Activated naive CD4-positive, alpha-beta T cell treated with anti-CD3 and anti-CD28 coated beads for 36 hours (primary cell): ENCODE measurements around the gene ASGR1. TPM values are rescaled to one million over a fixed set of nuclear protein-coding genes. Genes with fewer than 3 reads are reported as not detected.

Experiments used
- CTCF ChIA-PET: fragments of 350-600 bp; sonication (Branson Sonifier 250); formaldehyde crosslinking; loops from one replicate; lab custom pipeline; 2021; ENCODE audit warnings: antibody characterized with exemption; lab: Charles Lee
- DNase-seq: peaks from one replicate; pipeline ENCODE4 v3.0.0-alpha.2; 2020
- H3K27ac Mint-ChIP-seq: one replicate; pipeline ENCODE4 v1.8.0; 2021; ENCODE audit warnings: mild to moderate bottlenecking, mixed read lengths
- H3K27me3 Mint-ChIP-seq: one replicate; pipeline ENCODE4 v1.8.0; 2021; ENCODE audit warnings: low read depth, mixed read lengths
- H3K36me3 Mint-ChIP-seq: one replicate; pipeline ENCODE4 v1.8.0; 2021; ENCODE audit warnings: low read depth, mixed read lengths
- H3K4me1 Mint-ChIP-seq: one replicate; pipeline ENCODE4 v1.8.0; 2021; ENCODE audit warnings: low read depth, mixed read lengths
- H3K4me3 Mint-ChIP-seq: one replicate; pipeline ENCODE4 v1.8.0; 2021; ENCODE audit warnings: mild to moderate bottlenecking, moderate library complexity, mixed read lengths
- H3K9me3 Mint-ChIP-seq: one replicate; pipeline ENCODE4 v1.8.0; 2021; ENCODE audit warnings: mixed read lengths
- intact Hi-C: fragments of 100-400 bp; cut with micrococcal nuclease; formaldehyde crosslinking; loops from one replicate; pipeline ENCODE4 v1.15.1; 2023
- total RNA-seq, 2 experiments: library from RNA; stranded (reverse); gene quantifications; one replicate each; pipeline ENCODE4 v1.2.3, GENCODE V29; 2021

ASGR1 gene
- total RNA-seq: 1 to 10 TPM in 1 of 2 experiments, under 1 TPM in 1; 0.64 to 1.5 TPM

GRCh38 chr17:7179317-7180254, at the start of gene ASGR1:
TSS of gene ASGR1 (minus strand) at chr17:7179370. CDS start at chr17:7178563, 807 bp downstream.
- intact Hi-C loops: no loop called here
- Mint-ChIP-seq H3K9me3 (no peaks in the 10 kb centered on the region), H3K36me3 (no peaks in the 10 kb centered on the region), H3K27ac (no peak within 1 kb of the TSS), H3K27me3 (peaks cover 6% of the 10 kb centered on the region), H3K4me1 (peaks cover 11% of the 10 kb centered on the region), H3K4me3 (no peak within 1 kb of the TSS)
- DNase-seq: no peak
- CTCF ChIA-PET: interaction anchor here (0.6 kb wide), 1 partner anchor 43 kb away, joined by 6 read pairs; no protein-coding TSS in a partner anchor

GRCh38 chr17:7228920-7229319, 49.8 kb upstream of the ASGR1 start:
- H3K9me3 Mint-ChIP-seq: no peaks in the 10 kb centered on the region
- intact Hi-C loops: no loop called here
- no peak overlapping the region for H3K4me3 Mint-ChIP-seq
- H3K4me1 Mint-ChIP-seq: peaks cover 30% of the 10 kb centered on the region
- CTCF ChIA-PET: no interaction called here
- H3K27me3 Mint-ChIP-seq: no peaks in the 10 kb centered on the region
- no peak overlapping the region for H3K27ac Mint-ChIP-seq
- H3K36me3 Mint-ChIP-seq: peaks cover 14% of the 10 kb centered on the region
- no peak for DNase-seq

GRCh38 chr17:7226721-7227710, 47.8 kb upstream of the ASGR1 start:
- CTCF ChIA-PET: no interaction called here
- Mint-ChIP-seq H3K4me1 (peaks cover 16% of the 10 kb centered on the region), H3K27ac (no peak overlapping the region), H3K9me3 (no peaks in the 10 kb centered on the region), H3K36me3 (peaks cover 21% of the 10 kb centered on the region), H3K4me3 (no peak overlapping the region), H3K27me3 (no peaks in the 10 kb centered on the region)
- intact Hi-C loops: no loop called here
- DNase-seq: no peak

- Mint-ChIP-seq H3K36me3 (peaks cover 26% of the 10 kb centered on the region), H3K4me1 (peaks cover 20% of the 10 kb centered on the region), H3K27me3 (no peaks in the 10 kb centered on the region), H3K27ac (no peak overlapping the region), H3K4me3 (no peak overlapping the region), H3K9me3 (no peaks in the 10 kb centered on the region)
- intact Hi-C loops: no loop called here
- no peak for DNase-seq
- CTCF ChIA-PET: no interaction called here
Measured at GRCh38 chr17:7225711-7226331, 46.7 kb upstream of the ASGR1 start.

GRCh38 chr17:7224661-7225111, 45.5 kb upstream of the ASGR1 start:
- intact Hi-C loops: no loop called here
- no peak overlapping the region for H3K4me3 Mint-ChIP-seq
- H3K27me3 Mint-ChIP-seq: no peaks in the 10 kb centered on the region
- H3K36me3 Mint-ChIP-seq: peaks cover 25% of the 10 kb centered on the region
- no peak overlapping the region for H3K27ac Mint-ChIP-seq
- CTCF ChIA-PET: no interaction called here
- DNase-seq: no peak
- no peaks in the 10 kb centered on the region for H3K9me3 Mint-ChIP-seq
- peaks cover 24% of the 10 kb centered on the region for H3K4me1 Mint-ChIP-seq

GRCh38 chr17:7224110-7224509, 44.9 kb upstream of the ASGR1 start:
- peaks cover 25% of the 10 kb centered on the region for H3K36me3 Mint-ChIP-seq
- H3K9me3 Mint-ChIP-seq: no peaks in the 10 kb centered on the region
- H3K4me3 Mint-ChIP-seq: no peak overlapping the region
- H3K27me3 Mint-ChIP-seq: no peaks in the 10 kb centered on the region
- H3K4me1 Mint-ChIP-seq: peaks cover 28% of the 10 kb centered on the region
- intact Hi-C loops: no loop called here
- CTCF ChIA-PET: interaction anchor here (1.2 kb wide), 1 partner anchor 15 kb away, joined by 3 read pairs; the partner anchor contains the start of gene PHF23
- H3K27ac Mint-ChIP-seq: no peak overlapping the region
- DNase-seq: no peak

- Mint-ChIP-seq H3K27ac (no peak overlapping the region), H3K36me3 (peaks cover 23% of the 10 kb centered on the region), H3K4me1 (peaks cover 33% of the 10 kb centered on the region), H3K27me3 (no peaks in the 10 kb centered on the region), H3K4me3 (no peak overlapping the region), H3K9me3 (no peaks in the 10 kb centered on the region)
- DNase-seq: no peak
- CTCF ChIA-PET: interaction anchor here (1.2 kb wide), 1 partner anchor 16 kb away, joined by 3 read pairs; the partner anchor contains the start of gene PHF23
- intact Hi-C loops: no loop called here
Measured at GRCh38 chr17:7223375-7223774, 44.2 kb upstream of the ASGR1 start.

- H3K4me1 Mint-ChIP-seq: peaks cover 33% of the 10 kb centered on the region
- DNase-seq: no peak
- no peak overlapping the region for H3K27ac Mint-ChIP-seq
- no peaks in the 10 kb centered on the region for H3K27me3 Mint-ChIP-seq
- CTCF ChIA-PET: interaction anchor here (1.2 to 3.4 kb wide), 2 partner anchors 10 to 16 kb away, joined by 3 to 15 read pairs; partner anchors contain the start of gene PHF23
- intact Hi-C loops: no loop called here
- no peak overlapping the region for H3K4me3 Mint-ChIP-seq
- H3K36me3 Mint-ChIP-seq: peaks cover 20% of the 10 kb centered on the region
- H3K9me3 Mint-ChIP-seq: no peaks in the 10 kb centered on the region
Measured at GRCh38 chr17:7222972-7223292, 43.8 kb upstream of the ASGR1 start.

- Mint-ChIP-seq H3K27ac (no peak overlapping the region), H3K9me3 (no peaks in the 10 kb centered on the region), H3K27me3 (no peaks in the 10 kb centered on the region), H3K36me3 (peaks cover 20% of the 10 kb centered on the region), H3K4me3 (no peak overlapping the region), H3K4me1 (peaks cover 36% of the 10 kb centered on the region)
- DNase-seq: no peak
- CTCF ChIA-PET: interaction anchor here (0.5 to 3.4 kb wide), 4 partner anchors 10 to 746 kb away, joined by 3 to 15 read pairs (median 3); partner anchors contain the start of gene DVL2
- intact Hi-C loops: no loop called here
Measured at GRCh38 chr17:7222093-7222971, 43.2 kb upstream of the ASGR1 start.

- H3K9me3 Mint-ChIP-seq: no peaks in the 10 kb centered on the region
- H3K4me1 Mint-ChIP-seq: peaks cover 40% of the 10 kb centered on the region
- no peak overlapping the region for H3K4me3 Mint-ChIP-seq
- intact Hi-C loops: loop anchor here (1.0 kb wide), 3 partner anchors 31 to 75 kb away; partner anchors contain the start of gene ELP5
- no peak for DNase-seq
- peaks cover 18% of the 10 kb centered on the region for H3K36me3 Mint-ChIP-seq
- CTCF ChIA-PET: interaction anchor here (0.5 to 3.4 kb wide), 14 partner anchors 11 to 747 kb away, joined by 3 to 16 read pairs (median 4); partner anchors contain the start of genes DVL2, GABARAP, PHF23 and SLC16A11
- no peaks in the 10 kb centered on the region for H3K27me3 Mint-ChIP-seq
- H3K27ac Mint-ChIP-seq: peak overlapping the region; percentile 61
Measured at GRCh38 chr17:7221278-7222092, 42.3 kb upstream of the ASGR1 start.
